ENCODE results near the gene FAM50A.

The FAM50A gene

DNA sequence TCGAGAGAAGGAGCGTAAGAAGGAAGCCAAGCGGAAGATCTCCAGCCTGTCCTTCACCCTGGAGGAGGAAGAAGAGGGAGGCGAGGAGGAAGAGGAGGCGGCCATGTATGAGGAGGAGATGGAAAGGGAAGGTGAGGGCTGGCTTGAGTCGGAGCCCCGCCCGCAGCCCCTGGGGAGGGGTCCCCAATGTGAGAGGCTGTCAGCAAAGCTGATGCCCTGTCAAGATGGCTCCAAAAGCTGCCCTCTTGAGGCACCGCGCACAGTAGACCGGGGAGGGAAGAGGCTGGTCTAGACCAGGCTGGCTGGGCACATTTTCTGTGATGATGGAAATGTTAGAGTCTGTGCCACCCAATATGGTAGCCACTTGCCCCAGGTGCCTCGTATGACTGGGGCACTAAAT, 2.5 kb downstream of the FAM50A start:
- H3K4me3 ChIP-seq (ENCODE audit: low read depth, low read length): no peak overlapping the region
- peaks cover 4 to 78% of the 10 kb centered on the region in 2 experiments; a peak in 2 of 3 replicates for H3K36me3 ChIP-seq (ENCODE audit: control insufficient read depth in 2 of 2, insufficient read depth in 1 of 2, low read length in 2 of 2)
- no peaks in the 10 kb centered on the region for H3K9me3 ChIP-seq (ENCODE audit: control insufficient read depth, insufficient read depth, low read depth, low read length)
- H3K27ac ChIP-seq (ENCODE audit: extremely low read depth, low read depth, low read length): no peak overlapping the region
- ChIA-PET CTCF (interaction anchor here (1.1 kb wide), 1 partner anchor 86 kb away, joined by 3 read pairs; no protein-coding TSS in a partner anchor), POLR2A (no interaction called here)
- no peaks in the 10 kb centered on the region for H3K4me1 ChIP-seq (ENCODE audit: control insufficient read depth, insufficient read depth, low read length)
- TF ChIP-seq ZNF624 (tag by site-specific recombination; IDR thresholded peaks at IDR 0.05): no peak
- TF ChIP-seq KLF7 (tag by site-specific recombination; IDR thresholded peaks at IDR 0.05; ENCODE audit: borderline replicate concordance): no peak
- no peak for TF ChIP-seq ZBTB6 (tag by site-specific recombination; IDR thresholded peaks at IDR 0.05)
- no peak for TF ChIP-seq SP7 (tag by site-specific recombination; IDR thresholded peaks at IDR 0.05)
- TF ChIP-seq TSHZ1 (tag by site-specific recombination; IDR thresholded peaks at IDR 0.05; ENCODE audit: borderline replicate concordance): no peak
- TF ChIP-seq ZNF18 (tag by site-specific recombination; IDR thresholded peaks at IDR 0.05): no peak
- TF ChIP-seq ZNF514 (tag by site-specific recombination; IDR thresholded peaks at IDR 0.05): no peak
- TF ChIP-seq, protein P1, sequence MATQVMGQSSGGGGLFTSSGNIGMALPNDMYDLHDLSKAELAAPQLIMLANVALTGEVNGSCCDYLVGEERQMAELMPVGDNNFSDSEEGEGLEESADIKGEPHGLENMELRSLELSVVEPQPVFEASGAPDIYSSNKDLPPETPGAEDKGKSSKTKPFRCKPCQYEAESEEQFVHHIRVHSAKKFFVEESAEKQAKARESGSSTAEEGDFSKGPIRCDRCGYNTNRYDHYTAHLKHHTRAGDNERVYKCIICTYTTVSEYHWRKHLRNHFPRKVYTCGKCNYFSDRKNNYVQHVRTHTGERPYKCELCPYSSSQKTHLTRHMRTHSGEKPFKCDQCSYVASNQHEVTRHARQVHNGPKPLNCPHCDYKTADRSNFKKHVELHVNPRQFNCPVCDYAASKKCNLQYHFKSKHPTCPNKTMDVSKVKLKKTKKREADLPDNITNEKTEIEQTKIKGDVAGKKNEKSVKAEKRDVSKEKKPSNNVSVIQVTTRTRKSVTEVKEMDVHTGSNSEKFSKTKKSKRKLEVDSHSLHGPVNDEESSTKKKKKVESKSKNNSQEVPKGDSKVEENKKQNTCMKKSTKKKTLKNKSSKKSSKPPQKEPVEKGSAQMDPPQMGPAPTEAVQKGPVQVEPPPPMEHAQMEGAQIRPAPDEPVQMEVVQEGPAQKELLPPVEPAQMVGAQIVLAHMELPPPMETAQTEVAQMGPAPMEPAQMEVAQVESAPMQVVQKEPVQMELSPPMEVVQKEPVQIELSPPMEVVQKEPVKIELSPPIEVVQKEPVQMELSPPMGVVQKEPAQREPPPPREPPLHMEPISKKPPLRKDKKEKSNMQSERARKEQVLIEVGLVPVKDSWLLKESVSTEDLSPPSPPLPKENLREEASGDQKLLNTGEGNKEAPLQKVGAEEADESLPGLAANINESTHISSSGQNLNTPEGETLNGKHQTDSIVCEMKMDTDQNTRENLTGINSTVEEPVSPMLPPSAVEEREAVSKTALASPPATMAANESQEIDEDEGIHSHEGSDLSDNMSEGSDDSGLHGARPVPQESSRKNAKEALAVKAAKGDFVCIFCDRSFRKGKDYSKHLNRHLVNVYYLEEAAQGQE (tag by site-specific recombination; IDR thresholded peaks at IDR 0.05): no peak
- TF ChIP-seq ZBTB1 (tag by site-specific recombination; IDR thresholded peaks at IDR 0.05): no peak

- ChIA-PET POLR2A (no interaction called here), CTCF (no interaction called here)
- Histone ChIP-seq H3K4me3 (ENCODE audit: low read depth, low read length) (no peak overlapping the region), H3K4me1 (ENCODE audit: control insufficient read depth, insufficient read depth, low read length) (no peaks in the 10 kb centered on the region), H3K9me3 (ENCODE audit: control insufficient read depth, insufficient read depth, low read depth, low read length) (no peaks in the 10 kb centered on the region), H3K27ac (ENCODE audit: extremely low read depth, low read depth, low read length) (no peak overlapping the region), H3K36me3 (ENCODE audit: control insufficient read depth in 2 of 2, insufficient read depth in 1 of 2, low read length in 2 of 2) (peaks cover 4 to 78% of the 10 kb centered on the region in 2 experiments; a peak in 2 of 3 replicates)
- TF ChIP-seq, protein P2, sequence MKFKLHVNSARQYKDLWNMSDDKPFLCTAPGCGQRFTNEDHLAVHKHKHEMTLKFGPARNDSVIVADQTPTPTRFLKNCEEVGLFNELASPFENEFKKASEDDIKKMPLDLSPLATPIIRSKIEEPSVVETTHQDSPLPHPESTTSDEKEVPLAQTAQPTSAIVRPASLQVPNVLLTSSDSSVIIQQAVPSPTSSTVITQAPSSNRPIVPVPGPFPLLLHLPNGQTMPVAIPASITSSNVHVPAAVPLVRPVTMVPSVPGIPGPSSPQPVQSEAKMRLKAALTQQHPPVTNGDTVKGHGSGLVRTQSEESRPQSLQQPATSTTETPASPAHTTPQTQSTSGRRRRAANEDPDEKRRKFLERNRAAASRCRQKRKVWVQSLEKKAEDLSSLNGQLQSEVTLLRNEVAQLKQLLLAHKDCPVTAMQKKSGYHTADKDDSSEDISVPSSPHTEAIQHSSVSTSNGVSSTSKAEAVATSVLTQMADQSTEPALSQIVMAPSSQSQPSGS (tag by site-specific recombination; IDR thresholded peaks at IDR 0.05; ENCODE audit: low read depth): no peak
- no peak for TF ChIP-seq ZNF114 (tag by site-specific recombination; IDR thresholded peaks at IDR 0.05)
- no peak for TF ChIP-seq ZNF184 (tag by site-specific recombination; IDR thresholded peaks at IDR 0.05)
- no peak for TF ChIP-seq GLIS2 (tag by site-specific recombination; IDR thresholded peaks at IDR 0.05)
- TF ChIP-seq ZNF169 (tag by site-specific recombination; IDR thresholded peaks at IDR 0.05): no peak
- TF ChIP-seq TRIM28 (IDR thresholded peaks at IDR 0.05; ENCODE audit: borderline replicate concordance, low read length): no peak
- no peak for TF ChIP-seq ZNF549 (tag by site-specific recombination; IDR thresholded peaks at IDR 0.05)
- TF ChIP-seq, protein P3, sequence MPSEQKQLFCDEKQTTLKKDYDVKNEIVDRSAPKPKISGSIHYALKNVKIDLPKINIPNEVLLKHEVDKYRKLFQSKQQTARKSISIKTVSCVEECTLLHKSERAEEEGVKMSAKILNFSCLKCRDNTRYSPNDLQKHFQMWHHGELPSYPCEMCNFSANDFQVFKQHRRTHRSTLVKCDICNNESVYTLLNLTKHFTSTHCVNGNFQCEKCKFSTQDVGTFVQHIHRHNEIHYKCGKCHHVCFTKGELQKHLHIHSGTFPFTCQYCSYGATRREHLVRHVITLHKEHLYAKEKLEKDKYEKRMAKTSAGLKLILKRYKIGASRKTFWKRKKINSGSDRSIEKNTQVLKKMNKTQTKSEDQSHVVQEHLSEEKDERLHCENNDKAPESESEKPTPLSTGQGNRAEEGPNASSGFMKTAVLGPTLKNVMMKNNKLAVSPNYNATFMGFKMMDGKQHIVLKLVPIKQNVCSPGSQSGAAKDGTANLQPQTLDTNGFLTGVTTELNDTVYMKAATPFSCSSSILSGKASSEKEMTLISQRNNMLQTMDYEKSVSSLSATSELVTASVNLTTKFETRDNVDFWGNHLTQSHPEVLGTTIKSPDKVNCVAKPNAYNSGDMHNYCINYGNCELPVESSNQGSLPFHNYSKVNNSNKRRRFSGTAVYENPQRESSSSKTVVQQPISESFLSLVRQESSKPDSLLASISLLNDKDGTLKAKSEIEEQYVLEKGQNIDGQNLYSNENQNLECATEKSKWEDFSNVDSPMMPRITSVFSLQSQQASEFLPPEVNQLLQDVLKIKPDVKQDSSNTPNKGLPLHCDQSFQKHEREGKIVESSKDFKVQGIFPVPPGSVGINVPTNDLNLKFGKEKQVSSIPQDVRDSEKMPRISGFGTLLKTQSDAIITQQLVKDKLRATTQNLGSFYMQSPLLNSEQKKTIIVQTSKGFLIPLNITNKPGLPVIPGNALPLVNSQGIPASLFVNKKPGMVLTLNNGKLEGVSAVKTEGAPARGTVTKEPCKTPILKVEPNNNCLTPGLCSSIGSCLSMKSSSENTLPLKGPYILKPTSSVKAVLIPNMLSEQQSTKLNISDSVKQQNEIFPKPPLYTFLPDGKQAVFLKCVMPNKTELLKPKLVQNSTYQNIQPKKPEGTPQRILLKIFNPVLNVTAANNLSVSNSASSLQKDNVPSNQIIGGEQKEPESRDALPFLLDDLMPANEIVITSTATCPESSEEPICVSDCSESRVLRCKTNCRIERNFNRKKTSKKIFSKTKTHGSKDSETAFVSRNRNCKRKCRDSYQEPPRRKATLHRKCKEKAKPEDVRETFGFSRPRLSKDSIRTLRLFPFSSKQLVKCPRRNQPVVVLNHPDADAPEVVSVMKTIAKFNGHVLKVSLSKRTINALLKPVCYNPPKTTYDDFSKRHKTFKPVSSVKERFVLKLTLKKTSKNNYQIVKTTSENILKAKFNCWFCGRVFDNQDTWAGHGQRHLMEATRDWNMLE (tag by site-specific recombination; conservative IDR thresholded peaks at IDR 0.05; ENCODE audit: low read depth): no peak
- TF ChIP-seq, protein P4, sequence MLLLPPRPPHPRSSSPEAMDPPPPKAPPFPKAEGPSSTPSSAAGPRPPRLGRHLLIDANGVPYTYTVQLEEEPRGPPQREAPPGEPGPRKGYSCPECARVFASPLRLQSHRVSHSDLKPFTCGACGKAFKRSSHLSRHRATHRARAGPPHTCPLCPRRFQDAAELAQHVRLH (tag by site-specific recombination; IDR thresholded peaks at IDR 0.05): no peak
Measured at GRCh38 chrX:154448484-154448883, 4.5 kb downstream of the FAM50A start.
